Measurements from ENCODE around the gene NOXA1. TPM values are rescaled to one million over a fixed set of nuclear protein-coding genes. Genes with fewer than 3 reads are reported as not detected.

Gene NOXA1
- polyA plus RNA-seq, 1 experiment: 0.32 TPM

DNA sequence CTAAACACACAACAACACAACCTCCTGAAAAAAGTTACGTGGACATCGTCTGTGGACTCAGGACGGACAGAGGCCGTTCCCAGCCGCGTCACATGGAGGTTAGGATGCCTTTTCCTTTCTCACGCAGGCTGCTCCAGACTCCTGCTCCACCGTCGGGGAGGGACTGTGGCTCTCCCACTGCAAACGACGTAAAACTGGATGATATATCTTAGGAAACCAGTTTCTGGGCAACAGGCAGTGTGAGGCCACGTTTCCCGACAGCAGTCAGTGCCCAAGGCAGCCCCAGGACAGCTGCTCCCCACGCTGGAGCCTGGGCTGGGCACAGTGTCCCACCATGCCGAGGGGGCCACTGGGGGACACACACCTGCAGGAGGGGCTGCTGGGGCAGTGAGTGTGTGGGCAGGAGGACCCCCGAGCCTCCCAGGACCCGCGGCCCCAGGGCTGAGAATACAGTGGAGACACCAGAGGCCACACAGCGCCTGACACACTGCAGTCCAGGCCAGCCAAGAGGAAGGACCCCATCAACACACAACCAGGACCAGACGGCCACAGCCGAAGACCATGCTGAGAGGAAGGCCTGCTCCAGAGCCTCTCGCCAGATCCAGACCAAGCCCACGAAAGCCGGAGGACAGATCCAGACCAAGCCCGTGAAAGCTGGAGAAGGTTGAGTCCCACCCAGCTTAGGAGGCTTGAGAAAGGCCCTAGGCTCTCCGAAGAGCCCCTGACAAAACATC lies 26.4 kb upstream of the NOXA1 start:
- DNase-seq (ENCODE audit: low read depth): no peak
- ChIA-PET POLR2A (no interaction called here), CTCF (interaction anchor here (0.6 to 1.4 kb wide), 5 partner anchors 11 to 112 kb away, joined by 3 to 5 read pairs (median 3); no protein-coding TSS in a partner anchor)
- no peak for TF ChIP-seq CTCF (IDR thresholded peaks at IDR 0.05; ENCODE audit: insufficient read depth, low read depth, low read length)
- H3K27me3 ChIP-seq (ENCODE audit: control insufficient read depth, insufficient read depth, low read length): no peaks in the 10 kb centered on the region
- no peak overlapping the region for H3K4me3 ChIP-seq (ENCODE audit: low read depth, low read length)
- peaks cover 1% of the 10 kb centered on the region for H3K36me3 ChIP-seq (ENCODE audit: control insufficient read depth, insufficient read depth, low read length)

DNA sequence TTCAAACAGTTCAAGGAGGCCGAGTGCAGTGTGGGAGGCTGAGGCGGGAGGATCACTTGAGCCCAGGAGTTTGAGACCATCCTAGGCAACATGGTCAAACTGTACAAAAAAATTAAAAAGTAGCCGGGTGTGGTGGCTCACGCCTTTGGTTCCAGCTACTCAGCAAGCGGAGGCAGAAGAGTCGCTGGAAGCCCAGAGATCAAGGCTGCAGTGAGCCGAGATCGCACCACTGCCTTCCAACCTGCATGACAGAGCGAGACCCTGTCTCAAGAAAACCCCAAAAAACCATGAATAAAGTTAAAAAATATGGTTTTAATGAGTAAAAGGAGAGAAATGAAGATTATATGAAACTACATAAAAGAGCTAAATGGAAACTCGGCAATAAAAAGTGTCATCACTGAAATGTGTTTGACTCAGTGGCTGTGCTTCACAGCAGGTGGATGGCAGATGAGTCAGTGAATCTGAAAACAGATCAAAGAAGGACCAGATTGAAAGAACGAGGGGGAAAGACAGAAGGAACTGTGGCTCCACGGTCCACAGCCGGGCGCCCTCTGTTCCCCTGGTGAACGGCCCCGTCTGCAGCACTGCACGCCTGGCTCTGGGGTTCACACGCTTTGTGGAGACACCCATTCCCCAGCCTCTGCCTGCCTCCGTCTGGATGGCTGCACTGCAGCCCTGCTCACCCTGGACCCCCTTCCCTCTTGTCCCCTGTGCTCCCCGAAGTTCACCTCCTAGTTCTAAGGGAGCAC lies 25.3 kb upstream of the NOXA1 start:
- no peak overlapping the region for H3K4me3 ChIP-seq (ENCODE audit: low read depth, low read length)
- CTCF ChIA-PET: interaction anchor here (0.8 kb wide), 1 partner anchor 46 kb away, joined by 3 read pairs; no protein-coding TSS in a partner anchor

GRCh38 chr9:137398561-137399468 lies 24.4 kb upstream of the NOXA1 start:
- no peak for TF ChIP-seq CTCF (IDR thresholded peaks at IDR 0.05; ENCODE audit: insufficient read depth, low read depth, low read length)
- Histone ChIP-seq H3K4me3 (ENCODE audit: low read depth, low read length) (no peak overlapping the region), H3K36me3 (ENCODE audit: control insufficient read depth, insufficient read depth, low read length) (no peaks in the 10 kb centered on the region; the same call in 1 of the 2 replicates), H3K27me3 (ENCODE audit: control insufficient read depth, insufficient read depth, low read length) (no peaks in the 10 kb centered on the region)
- POLR2A ChIA-PET: no interaction called here
- CTCF ChIA-PET: no interaction called here
- DNase-seq (ENCODE audit: low read depth): no peak

More for the DNA sequence above, 25.3 kb upstream of the NOXA1 start:
- H3K36me3 ChIP-seq (ENCODE audit: control insufficient read depth, insufficient read depth, low read length): no peaks in the 10 kb centered on the region; the same call in 1 of the 2 replicates
- no peaks in the 10 kb centered on the region for H3K27me3 ChIP-seq (ENCODE audit: control insufficient read depth, insufficient read depth, low read length)
- POLR2A ChIA-PET: no interaction called here
- no peak for TF ChIP-seq CTCF (IDR thresholded peaks at IDR 0.05; ENCODE audit: insufficient read depth, low read depth, low read length)
- no peak for DNase-seq (ENCODE audit: low read depth)

DNA sequence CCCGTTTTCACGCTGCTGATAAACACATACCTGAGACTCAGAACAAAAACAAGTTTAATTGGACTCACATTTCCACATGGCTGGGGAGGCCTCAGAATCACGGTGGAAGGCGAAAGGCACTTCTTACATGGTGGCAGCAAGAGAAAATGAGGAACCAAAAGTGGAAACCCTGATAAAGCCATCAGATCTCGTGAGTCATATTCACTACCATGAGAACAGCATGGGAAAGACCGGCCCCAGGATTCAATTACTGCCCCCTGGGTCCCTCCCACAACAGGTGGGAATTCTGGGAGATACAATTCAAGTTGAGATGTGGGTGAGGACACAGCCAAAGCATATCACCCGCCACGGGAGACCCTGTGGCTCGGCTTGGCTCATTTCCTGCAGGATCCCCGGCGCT lies 20.4 kb upstream of the NOXA1 start:
- H3K4me3 ChIP-seq (ENCODE audit: low read depth, low read length): no peak overlapping the region
- POLR2A ChIA-PET: no interaction called here
- no peaks in the 10 kb centered on the region for H3K36me3 ChIP-seq (ENCODE audit: control insufficient read depth, insufficient read depth, low read length)
- no peak for DNase-seq (ENCODE audit: low read depth)
- TF ChIP-seq CTCF (IDR thresholded peaks at IDR 0.05; ENCODE audit: insufficient read depth, low read depth, low read length): no peak
- no peaks in the 10 kb centered on the region for H3K27me3 ChIP-seq (ENCODE audit: control insufficient read depth, insufficient read depth, low read length)
- CTCF ChIA-PET: interaction anchor here (0.6 kb wide), 1 partner anchor 101 kb away, joined by 3 read pairs; the partner anchor contains the start of gene NRARP

Data from BJ (cell line).